CD4-positive, alpha-beta T cell (primary cell): ENCODE results near the gene RCL1. TPM values are rescaled to one million over a fixed set of nuclear protein-coding genes. Genes with fewer than 3 reads are reported as not detected.

Experiments
- ATAC-seq: fragments of 200-7000 bp; cut with Tn5 transposase; one replicate; pipeline ENCODE4 v1.10.0; 2022; ENCODE audit warnings: mild to moderate bottlenecking; ENCODE audit not compliant: poor library complexity
- CTCF ChIA-PET: fragments of 350-600 bp; sonication (Branson Sonifier 250); formaldehyde crosslinking; loops from one replicate; lab custom pipeline; 2021; ENCODE audit warnings: antibody characterized with exemption, inconsistent platforms; lab: Charles Lee
- POLR2A ChIA-PET: fragments of 350-600 bp; sonication (Branson Sonifier 250); formaldehyde crosslinking; loops from one replicate; lab custom pipeline; 2021; ENCODE audit warnings: antibody characterized with exemption, inconsistent platforms; lab: Charles Lee
- DNase-seq, 14 experiments: peaks; one replicate each; pipeline ENCODE4 v3.0.0-alpha.2; 2013 to 2020; ENCODE audit warnings: mixed read lengths in 2 of 14
- H3K27ac ChIP-seq, 2 donors: one replicate each; pipeline versions ENCODE4 v1.5.1 to v1.7.0; 2013; ENCODE audit warnings: low read length in 2 of 2, low read depth in 1 of 2, mild to moderate bottlenecking in 1 of 2
- H3K27me3 ChIP-seq, 2 experiments: 1 replicate in 1 of 2; 2 replicates in 1 of 2; pipeline versions ENCODE4 v1.6.1 to v1.7.0; 2013; ENCODE audit warnings: low read length in 2 of 2, control low read depth in 1 of 2, mild to moderate bottlenecking in 1 of 2, moderate library complexity in 1 of 2; ENCODE audit not compliant: insufficient read depth in 2 of 2, control insufficient read depth in 1 of 2
- H3K36me3 ChIP-seq: one replicate; pipeline ENCODE4 v1.6.1; 2013; ENCODE audit warnings: low read length, control low read depth; ENCODE audit not compliant: insufficient read depth
- H3K4me1 ChIP-seq: one replicate; pipeline ENCODE4 v1.6.1; 2013; ENCODE audit warnings: low read length, control low read depth; ENCODE audit not compliant: insufficient read depth
- H3K4me3 ChIP-seq: one replicate; pipeline ENCODE4 v1.5.1; 2013; ENCODE audit warnings: mild to moderate bottlenecking, low read length, moderate library complexity
- H3K9me3 ChIP-seq, 2 experiments: 1 replicate in 1 of 2; 2 replicates in 1 of 2; pipeline versions ENCODE4 v1.6.1 to v1.7.0; 2013; ENCODE audit warnings: low read length in 2 of 2, mild to moderate bottlenecking in 2 of 2, control low read depth in 1 of 2, moderate library complexity in 1 of 2; ENCODE audit not compliant: control insufficient read depth in 1 of 2, insufficient read depth in 1 of 2
- H3K27ac Mint-ChIP-seq: one replicate; pipeline ENCODE4 v1.8.0; 2020; ENCODE audit warnings: mixed read lengths
- H3K27me3 Mint-ChIP-seq: one replicate; pipeline ENCODE4 v1.8.0; 2021; ENCODE audit warnings: mixed read lengths
- H3K36me3 Mint-ChIP-seq: one replicate; pipeline ENCODE4 v1.8.0; 2021; ENCODE audit warnings: low read depth, mixed read lengths
- H3K4me1 Mint-ChIP-seq: one replicate; pipeline ENCODE4 v1.8.0; 2021; ENCODE audit warnings: low read depth, mixed read lengths
- H3K4me3 Mint-ChIP-seq: one replicate; pipeline ENCODE4 v1.8.0; 2020; ENCODE audit warnings: mild to moderate bottlenecking, mixed read lengths
- H3K9me3 Mint-ChIP-seq: one replicate; pipeline ENCODE4 v1.8.0; 2020; ENCODE audit warnings: mixed read lengths
- intact Hi-C, 2 experiments: fragments of 100-400 bp; cut with DNase I in 1 of 2; cut with micrococcal nuclease in 1 of 2; formaldehyde crosslinking; loops; one replicate each; pipeline versions ENCODE4 v1.15.1 to v1.9.0; 2023 to 2025; cut with DNase I, micrococcal nuclease
- microRNA-seq: library from miRNA; unstranded; fragments of <30 nt; microRNA quantifications from one replicate; pipeline ENCODE4 v1.2.0, GENCODE V29; 2021; ENCODE audit warnings: borderline microRNAs expressed, borderline replicate concordance
- total RNA-seq, 174 experiments: library from RNA in 2 of 174; stranded (reverse) in 2 of 174; gene quantifications; one replicate each; pipeline ENCODE4 v1.2.3 and lab custom pipeline; 2021 to 2026
- TF ChIP-seq, protein P1 (sequence below): fragments of 200-600 bp; IDR thresholded peaks from one replicate; pipeline ENCODE4 v1.8.0; 2022; ENCODE audit warnings: antibody characterized with exemption, mild to moderate bottlenecking

RCL1 gene
- total RNA-seq, 2 experiments from 2014 or later: 33.8 to 35.5 TPM

DNA sequence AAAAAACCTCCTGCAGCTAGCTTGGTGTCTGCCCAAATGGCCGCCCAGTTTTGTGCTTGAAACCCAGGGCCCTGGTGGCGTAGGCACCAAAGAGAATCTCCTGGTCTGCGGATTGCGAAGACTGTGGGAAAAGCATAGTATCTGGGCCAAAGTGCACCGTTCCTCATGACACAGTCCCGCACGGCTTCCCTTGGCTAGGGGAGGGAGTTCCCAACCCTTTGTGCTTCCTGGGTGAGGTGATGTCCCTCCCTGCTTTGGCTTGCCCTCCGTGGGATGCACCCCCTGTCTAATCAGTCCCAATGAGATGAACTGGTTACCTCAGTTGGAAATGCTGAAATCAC lies 109.4 kb downstream of the RCL1 start:
- H3K36me3 ChIP-seq: no peaks in the 10 kb centered on the region
- Mint-ChIP-seq H3K4me1 (peaks cover 9% of the 10 kb centered on the region), H3K27ac (no peak overlapping the region), H3K9me3 (peaks cover 11% of the 10 kb centered on the region), H3K4me3 (no peak overlapping the region), H3K27me3 (no peaks in the 10 kb centered on the region), H3K36me3 (peaks cover 25% of the 10 kb centered on the region)
- no peaks in the 10 kb centered on the region for H3K27me3 ChIP-seq
- ChIA-PET POLR2A (interaction anchor here (0.7 kb wide), 1 partner anchor 146 kb away, joined by 4 read pairs; no protein-coding TSS in a partner anchor), CTCF (no interaction called here)
- H3K9me3 ChIP-seq: no peaks in the 10 kb centered on the region
- TF ChIP-seq, protein P1, sequence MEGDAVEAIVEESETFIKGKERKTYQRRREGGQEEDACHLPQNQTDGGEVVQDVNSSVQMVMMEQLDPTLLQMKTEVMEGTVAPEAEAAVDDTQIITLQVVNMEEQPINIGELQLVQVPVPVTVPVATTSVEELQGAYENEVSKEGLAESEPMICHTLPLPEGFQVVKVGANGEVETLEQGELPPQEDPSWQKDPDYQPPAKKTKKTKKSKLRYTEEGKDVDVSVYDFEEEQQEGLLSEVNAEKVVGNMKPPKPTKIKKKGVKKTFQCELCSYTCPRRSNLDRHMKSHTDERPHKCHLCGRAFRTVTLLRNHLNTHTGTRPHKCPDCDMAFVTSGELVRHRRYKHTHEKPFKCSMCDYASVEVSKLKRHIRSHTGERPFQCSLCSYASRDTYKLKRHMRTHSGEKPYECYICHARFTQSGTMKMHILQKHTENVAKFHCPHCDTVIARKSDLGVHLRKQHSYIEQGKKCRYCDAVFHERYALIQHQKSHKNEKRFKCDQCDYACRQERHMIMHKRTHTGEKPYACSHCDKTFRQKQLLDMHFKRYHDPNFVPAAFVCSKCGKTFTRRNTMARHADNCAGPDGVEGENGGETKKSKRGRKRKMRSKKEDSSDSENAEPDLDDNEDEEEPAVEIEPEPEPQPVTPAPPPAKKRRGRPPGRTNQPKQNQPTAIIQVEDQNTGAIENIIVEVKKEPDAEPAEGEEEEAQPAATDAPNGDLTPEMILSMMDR: no peak
- H3K4me3 ChIP-seq: no peak overlapping the region
- intact Hi-C loops: no loop called here
- no peak for ATAC-seq
- DNase-seq: no peak
- H3K27ac ChIP-seq: no peak overlapping the region
- peaks cover 10% of the 10 kb centered on the region for H3K4me1 ChIP-seq

DNA sequence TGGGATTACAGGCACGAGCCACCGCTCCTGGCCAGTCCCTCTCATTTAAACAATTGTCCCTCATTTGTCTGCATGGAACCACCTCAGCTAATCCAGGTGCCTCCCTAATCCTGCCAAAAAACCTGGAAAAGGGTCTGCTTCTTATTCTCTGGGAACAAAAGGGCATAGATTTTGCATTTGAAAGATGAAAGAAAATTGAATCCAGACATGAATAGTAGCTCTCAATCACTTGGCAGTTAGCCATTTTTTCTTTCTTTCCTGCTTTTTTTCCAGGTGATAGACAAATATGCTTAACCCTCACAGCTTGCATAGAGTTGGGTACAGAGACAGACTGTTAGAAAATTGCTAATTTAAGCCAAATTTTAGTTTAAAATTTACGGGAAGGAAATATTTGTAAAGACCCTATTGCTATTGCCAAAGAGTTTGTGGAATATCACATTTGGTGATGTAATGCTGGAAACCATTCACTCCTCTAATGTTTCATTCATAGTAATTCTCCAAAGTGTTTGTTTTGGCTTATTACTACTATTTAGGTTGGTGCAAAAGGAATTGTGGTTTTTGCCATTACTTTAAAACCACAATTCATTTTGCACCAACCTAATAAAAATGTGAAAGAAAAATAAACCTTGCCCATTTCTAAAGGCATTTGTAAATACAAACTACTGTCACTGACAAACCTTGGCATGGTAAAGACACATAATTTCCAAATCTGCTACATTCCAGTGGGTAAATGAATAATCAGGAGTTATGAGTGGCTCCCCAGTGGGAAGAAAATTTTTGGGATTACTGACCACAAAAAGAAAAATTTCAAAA lies 111.8 kb downstream of the RCL1 start:
- CTCF ChIA-PET: no interaction called here
- DNase-seq: no peak
- Mint-ChIP-seq H3K36me3 (peaks cover 7% of the 10 kb centered on the region), H3K4me1 (peaks cover 9% of the 10 kb centered on the region), H3K27ac (no peak overlapping the region), H3K9me3 (peaks cover 4% of the 10 kb centered on the region), H3K4me3 (no peak overlapping the region), H3K27me3 (no peaks in the 10 kb centered on the region)
- no peak for ATAC-seq
- no peaks in the 10 kb centered on the region for H3K27me3 ChIP-seq
- POLR2A ChIA-PET: no interaction called here
- intact Hi-C loops: no loop called here
- H3K4me3 ChIP-seq: no peak overlapping the region
- H3K27ac ChIP-seq: no peak overlapping the region
- TF ChIP-seq, protein P1: no peak
- no peaks in the 10 kb centered on the region for H3K9me3 ChIP-seq
- H3K36me3 ChIP-seq: no peaks in the 10 kb centered on the region
- peaks cover 10% of the 10 kb centered on the region for H3K4me1 ChIP-seq

DNA sequence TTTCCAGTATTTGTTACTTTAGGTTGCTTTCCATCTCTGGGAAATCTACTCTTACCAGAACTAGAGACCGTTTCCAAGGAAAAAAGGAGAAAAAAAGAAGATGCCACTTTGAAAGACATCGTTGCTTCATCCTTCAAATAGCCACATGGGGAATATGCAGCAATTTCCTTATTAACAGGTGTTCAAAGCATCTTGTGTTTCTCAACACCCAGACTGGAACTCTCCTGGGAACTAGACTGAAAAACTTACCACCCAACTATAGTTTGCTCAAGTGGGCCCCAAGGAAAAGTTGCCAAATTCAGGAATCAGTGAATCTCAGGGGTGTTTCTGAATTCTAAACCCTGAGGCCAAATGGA lies 112.4 kb downstream of the RCL1 start:
- Mint-ChIP-seq H3K27ac (no peak overlapping the region), H3K27me3 (no peaks in the 10 kb centered on the region), H3K9me3 (no peaks in the 10 kb centered on the region), H3K4me3 (no peak overlapping the region), H3K4me1 (peaks cover 9% of the 10 kb centered on the region), H3K36me3 (peaks cover 7% of the 10 kb centered on the region)
- Histone ChIP-seq H3K9me3 (no peaks in the 10 kb centered on the region), H3K4me1 (peaks cover 10% of the 10 kb centered on the region), H3K36me3 (no peaks in the 10 kb centered on the region), H3K4me3 (no peak overlapping the region), H3K27me3 (no peaks in the 10 kb centered on the region), H3K27ac (no peak overlapping the region)
- TF ChIP-seq, protein P1: no peak
- CTCF ChIA-PET: no interaction called here
- intact Hi-C loops: no loop called here
- DNase-seq: no peak
- POLR2A ChIA-PET: no interaction called here
- ATAC-seq: no peak

Small RNA genes lying within 50 kb of the gene (microRNA-seq; reads per million reads assigned to microRNA genes)
- 553 reads per million, percentile 81 among the genes with 10 or more reads in this experiment for gene MIR101-2

Other genes with a start within 250 kb of the RCL1 start
- gene PLPP6, start 130.7 kb upstream of the RCL1 start, total RNA-seq: 10 to 100 TPM in 1 of 2 experiments, 1 to 10 TPM in 1; 8.9 to 10.5 TPM
- gene SPATA6L, start 126.5 kb upstream of the RCL1 start, total RNA-seq: 10 to 100 TPM in 1 of 2 experiments, 1 to 10 TPM in 1; 9.4 to 10.8 TPM
- gene CDC37L1, start 113.4 kb upstream of the RCL1 start, total RNA-seq: 10 to 100 TPM; 49.1 to 53.4 TPM
- 10 to 100 TPM; 19.9 to 20.9 TPM for gene AK3, start 51.7 kb upstream of the RCL1 start, total RNA-seq
- gene JAK2, start 192.3 kb downstream of the RCL1 start, total RNA-seq: 1 to 10 TPM; 7.2 to 7.5 TPM